Activated T-cell treated with anti-CD3 and anti-CD28 coated beads for 4 hours (primary cell): ENCODE data around the gene MSI2.

Experiments used
- DNase-seq: peaks from one replicate; pipeline ENCODE4 v3.0.0-alpha.2; 2020

The MSI2 gene

DNA sequence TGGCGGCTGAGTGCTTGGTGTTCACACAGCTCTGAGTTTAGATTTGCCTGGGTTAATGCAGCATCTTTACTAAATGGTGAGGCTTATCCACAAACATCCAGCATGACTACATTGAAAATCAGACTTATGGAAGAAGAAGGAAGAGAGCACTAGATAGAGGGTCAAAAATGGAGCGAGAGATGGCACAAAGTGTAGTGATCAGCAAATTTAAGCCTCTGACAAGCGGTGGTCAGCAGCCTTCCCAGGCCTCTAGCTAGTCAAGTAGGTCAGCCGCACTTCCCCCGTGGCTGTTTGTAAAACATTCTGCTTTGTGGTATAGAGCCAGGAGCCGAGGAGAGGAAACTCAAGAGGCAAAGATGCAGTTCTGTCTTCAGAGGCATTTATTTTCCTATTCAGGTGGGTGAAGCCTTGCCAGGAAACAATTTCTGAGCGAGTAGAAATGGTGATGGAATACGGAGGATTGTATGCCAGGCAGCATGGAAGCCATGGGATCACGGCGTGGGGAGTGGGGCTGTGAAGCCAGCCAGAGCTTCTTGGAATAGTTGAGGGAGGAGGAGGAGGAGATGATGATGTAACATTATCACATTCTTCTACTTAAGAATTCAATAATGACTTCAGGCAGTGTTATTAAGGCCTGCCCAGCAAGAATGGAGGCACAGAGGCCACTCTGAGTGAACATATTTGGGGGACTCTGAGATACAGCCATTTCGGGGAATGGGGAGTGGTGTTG, 118.9 kb downstream of the MSI2 start:
- DNase-seq, result no peak

DNA sequence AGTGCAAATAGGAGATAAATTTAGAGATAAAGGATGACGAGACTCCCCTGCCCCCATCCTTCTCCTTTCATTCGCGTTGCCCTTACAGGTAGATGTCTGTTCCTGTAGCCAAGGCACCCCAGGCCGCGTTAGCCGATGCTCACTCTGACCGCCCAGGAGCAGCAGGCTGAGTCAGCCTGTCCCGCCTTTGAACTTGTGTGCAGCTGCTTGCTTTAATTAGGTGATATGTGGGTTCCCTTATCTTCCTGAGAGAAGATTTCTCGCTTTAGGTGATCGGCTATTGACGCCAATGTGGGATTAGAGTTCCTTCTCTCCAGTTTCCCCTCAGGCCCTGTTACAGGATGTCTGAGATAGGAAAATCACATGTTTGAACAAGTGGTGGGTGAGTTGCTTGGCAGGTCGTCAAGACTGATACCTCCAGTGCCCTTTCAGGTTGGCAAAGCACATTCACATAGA, 119.5 kb downstream of the MSI2 start:
- DNase-seq, result no peak

DNA sequence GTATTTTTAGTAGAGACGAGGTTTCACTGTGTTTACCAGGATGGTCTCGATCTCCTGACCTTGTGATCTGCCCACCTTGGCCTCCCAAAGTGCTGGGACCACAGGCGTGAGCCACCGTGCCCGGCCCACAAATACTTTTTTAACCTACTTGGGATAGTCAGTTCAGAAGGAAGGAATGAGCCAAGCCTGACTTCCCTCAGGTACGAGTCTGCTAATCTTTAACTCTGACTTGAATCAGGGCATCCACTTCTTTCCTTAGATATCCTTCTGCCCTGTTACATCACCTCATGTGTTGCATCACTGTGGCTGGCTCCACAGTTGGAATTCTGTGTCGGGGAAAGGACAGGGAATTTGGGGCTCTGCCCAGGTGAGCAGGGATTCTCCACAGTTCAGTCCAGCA, 120.8 kb downstream of the MSI2 start:
- DNase-seq, result no peak

DNA sequence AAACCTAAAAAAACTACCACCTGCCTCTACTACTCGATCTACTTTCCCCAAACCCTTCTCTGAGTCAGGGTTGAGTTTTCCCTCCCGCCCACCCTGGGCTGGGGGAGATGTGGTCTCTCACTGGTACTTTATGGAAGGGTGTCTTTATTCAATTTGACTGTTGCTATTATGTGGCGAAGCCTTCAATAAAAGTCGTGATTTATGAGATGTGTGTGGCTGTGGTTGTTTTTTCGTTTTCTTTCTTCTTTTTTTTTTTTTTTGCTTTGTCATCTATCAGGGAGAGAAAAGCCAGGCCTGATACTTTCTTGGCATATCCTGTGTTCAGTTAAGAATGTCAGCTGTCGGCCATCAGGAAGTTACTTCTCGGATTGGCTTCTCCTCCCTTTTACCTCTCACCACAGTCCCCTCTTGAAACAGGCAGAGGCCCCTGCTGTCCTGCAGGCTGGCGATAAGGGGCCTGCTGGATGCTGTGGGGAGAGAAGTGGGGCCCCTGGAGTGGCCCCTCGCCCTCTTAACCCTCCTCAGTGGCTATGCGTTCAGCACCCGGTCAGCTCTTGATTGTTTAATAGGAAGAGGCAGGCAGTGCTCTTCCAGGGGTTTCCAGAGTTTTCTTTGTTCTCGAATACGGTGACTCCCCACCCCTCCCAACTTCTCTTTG, 123.0 kb downstream of the MSI2 start:
- DNase-seq, result no peak

- DNase-seq, result no peak
Measured at GRCh38 chr17:57379895-57380434, 123.6 kb downstream of the MSI2 start.

DNA sequence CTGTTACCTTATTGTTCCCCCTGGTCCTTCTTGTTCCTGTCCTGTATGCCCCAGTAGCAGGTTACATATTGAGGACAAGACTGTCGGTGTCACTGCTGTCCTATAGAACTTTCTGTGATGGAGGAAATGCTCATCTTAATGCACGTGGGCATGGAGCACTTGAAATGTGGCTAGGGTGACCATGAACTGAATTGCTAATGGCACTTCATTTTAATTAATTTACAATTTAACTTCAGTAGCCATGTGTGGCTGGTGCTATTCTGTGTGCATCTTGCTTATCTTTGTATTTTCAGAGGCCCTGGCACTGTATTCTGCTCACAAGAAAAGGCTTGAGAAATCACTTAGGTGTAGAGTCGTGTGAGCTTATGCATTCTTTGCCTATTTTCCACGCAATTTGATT, 125.2 kb downstream of the MSI2 start:
- no peak for DNase-seq

- DNase-seq, result no peak
Measured at GRCh38 chr17:57384219-57384618, 127.9 kb downstream of the MSI2 start.

- no peak for DNase-seq
Measured at GRCh38 chr17:57385975-57386374, 129.7 kb downstream of the MSI2 start.

- DNase-seq, result no peak
Measured at GRCh38 chr17:57387575-57387974, 131.3 kb downstream of the MSI2 start.

- DNase-seq, result no peak
Measured at GRCh38 chr17:57388131-57388725, 131.9 kb downstream of the MSI2 start.

DNA sequence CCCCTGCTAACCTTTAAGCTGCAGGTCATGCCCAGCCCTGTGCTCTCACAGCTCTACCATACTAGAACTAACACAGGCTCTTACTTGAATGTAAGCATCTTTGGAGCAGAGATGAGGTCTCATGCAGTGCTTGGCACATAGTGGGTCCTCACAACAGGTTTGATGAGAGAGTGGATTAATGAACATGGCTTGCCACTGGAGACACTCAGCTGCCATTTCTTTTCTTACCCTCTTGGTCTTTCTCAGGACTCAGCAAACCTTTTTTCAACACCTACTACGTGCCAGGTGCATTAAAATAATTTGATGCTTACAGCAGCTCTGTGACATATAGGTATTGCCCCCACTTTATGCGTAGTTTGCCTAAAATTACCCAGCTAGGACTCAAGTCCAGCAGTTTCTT, 133.2 kb downstream of the MSI2 start:
- no peak for DNase-seq

DNA sequence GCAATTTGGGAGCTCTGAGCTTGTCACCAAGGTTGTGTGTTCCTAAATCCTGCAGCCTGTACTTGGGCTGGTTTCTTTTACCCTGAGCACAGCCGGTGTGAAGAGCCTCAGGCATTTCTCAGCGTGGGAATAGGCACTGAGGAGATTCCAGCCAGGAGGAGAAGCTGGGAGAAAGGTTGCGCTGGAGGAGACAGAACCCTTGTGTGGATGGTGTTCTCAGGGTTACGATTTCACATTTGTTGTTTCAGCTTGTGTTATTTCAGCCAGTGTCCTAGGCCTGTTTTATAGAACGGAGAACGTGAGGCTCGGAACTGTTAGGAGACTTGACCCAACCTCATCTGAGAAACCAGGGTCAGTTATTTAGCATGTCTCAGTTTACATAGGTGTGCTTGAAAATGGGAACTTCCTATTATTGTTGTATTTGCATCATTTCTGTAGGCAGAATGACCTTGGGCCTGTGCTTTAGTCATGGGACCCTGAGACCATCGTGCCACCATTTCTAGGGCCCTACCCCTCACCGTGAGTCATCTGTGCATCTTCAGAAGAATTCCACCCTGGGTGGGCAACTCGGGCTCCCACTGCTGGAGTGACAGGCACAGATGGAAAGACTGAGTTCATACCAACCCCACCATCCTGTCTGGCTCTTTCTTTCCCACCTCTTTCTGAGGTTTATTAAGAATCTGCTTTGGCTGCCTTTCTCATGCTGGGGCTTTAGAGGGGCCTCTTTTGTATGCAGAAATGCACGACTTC, 134.9 kb downstream of the MSI2 start:
- no peak for DNase-seq

GRCh38 chr17:57391857-57392471, 135.6 kb downstream of the MSI2 start:
- DNase-seq, result no peak

- no peak for DNase-seq
Measured at GRCh38 chr17:57393368-57393767, 137.0 kb downstream of the MSI2 start.

DNA sequence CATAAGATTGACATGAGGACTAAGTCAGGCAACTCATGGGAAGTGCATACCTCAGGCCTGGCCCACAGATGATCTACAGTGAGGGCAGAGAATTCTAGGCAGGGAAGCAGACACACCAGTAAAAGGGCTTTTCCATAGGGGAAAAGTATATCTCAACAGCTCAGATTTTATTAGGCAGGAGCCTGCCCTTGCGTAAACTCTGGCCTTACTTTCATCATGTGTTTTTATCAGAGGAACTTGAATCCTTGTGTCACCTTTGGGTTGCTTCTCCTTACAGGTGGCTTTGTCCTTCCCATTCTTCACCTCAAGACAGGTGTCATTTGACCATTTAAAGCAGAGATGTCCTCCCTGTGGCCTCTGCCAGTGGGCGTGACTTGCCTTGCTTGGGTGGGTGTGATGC, 138.1 kb downstream of the MSI2 start:
- DNase-seq, result no peak

DNA sequence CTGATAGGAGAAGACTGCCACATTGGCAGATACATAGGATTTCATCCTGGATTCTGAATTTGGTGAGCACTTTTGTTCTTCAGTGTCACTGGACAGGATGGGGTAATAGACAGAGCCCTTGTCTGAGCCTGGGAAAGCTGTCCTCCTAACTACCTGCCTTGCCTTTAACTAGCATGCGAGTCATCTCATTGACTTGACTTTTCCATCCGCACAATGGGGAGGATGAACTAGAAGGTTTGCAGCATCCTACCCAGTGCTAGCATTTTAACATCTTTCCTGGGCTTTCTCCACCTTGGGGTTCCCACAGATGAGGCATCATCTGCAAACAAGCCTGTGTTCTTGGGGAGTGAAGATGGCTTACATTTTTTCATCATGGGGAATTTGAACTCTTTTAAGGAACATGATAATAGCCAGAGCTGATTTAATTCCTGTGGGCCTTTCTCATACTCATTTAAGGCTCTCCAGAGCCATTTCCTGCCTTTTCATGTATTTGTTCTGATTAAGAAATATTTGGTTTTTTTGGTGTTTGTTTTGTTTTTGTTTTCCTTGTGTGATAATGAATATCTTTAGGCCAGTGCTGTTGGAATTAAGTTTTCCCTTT, 139.5 kb downstream of the MSI2 start:
- no peak for DNase-seq

- no peak for DNase-seq
Measured at GRCh38 chr17:57396511-57396921, 140.2 kb downstream of the MSI2 start.

GRCh38 chr17:57397402-57397801, 141.1 kb downstream of the MSI2 start:
- DNase-seq, result no peak

DNA sequence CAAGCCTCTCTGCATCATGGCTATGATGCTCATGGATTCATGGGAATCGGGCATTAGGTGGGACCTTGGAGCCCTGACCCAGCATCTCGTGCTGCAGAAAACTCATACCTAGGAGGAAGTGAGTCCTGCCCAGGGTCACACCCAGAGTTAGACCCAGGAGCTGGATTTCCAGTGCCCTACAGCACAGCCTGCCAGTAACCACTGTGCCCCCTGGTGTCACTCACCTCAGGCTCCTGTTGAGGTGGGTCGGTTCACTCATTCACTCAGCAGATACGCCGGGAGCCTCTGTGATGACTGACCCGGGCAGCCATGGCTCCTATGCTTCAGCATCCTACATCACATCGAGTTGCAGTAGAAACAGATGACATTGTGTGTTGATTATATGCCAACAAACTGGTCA, 143.4 kb downstream of the MSI2 start:
- DNase-seq, result no peak

DNA sequence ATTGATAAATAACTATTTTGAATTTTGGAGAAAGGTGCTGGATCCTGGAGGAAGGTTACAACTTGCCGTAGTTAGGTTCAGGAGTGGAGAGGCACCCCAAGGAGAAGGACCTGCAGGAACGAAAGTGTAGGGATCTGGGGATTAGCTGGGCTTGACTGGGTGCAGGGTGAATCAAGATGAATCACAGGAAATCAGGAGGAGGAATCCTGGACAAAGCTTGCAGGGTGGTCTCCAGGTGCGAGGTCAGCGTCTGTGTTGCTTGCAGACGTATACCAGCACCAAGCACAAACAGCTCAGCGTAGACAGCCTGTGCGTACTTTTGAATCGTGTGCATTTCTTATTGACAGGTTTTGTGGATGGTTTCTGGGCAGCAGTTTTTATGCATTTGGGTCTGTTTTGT, 144.3 kb downstream of the MSI2 start:
- DNase-seq, result no peak

- DNase-seq, result no peak
Measured at GRCh38 chr17:57401556-57402488, 145.5 kb downstream of the MSI2 start.
